Neural progenitor cell (in vitro differentiated cells): ENCODE data around the gene PCTP. TPM values are rescaled to one million over a fixed set of nuclear protein-coding genes. Genes with fewer than 3 reads are reported as not detected.

Experiments
- DNase-seq: peaks from one replicate; pipeline ENCODE4 v3.0.0-alpha.2; 2016; ENCODE audit warnings: low spot score
- H2AFZ ChIP-seq: fragments of 200-600 bp; sonication (generic); replicated peaks from 2 replicates; pipeline ENCODE4 v1.6.1; 2016; ENCODE audit warnings: antibody characterized with exemption
- H3F3A ChIP-seq: fragments of 200-600 bp; sonication (generic); 2 replicates; pipeline ENCODE4 v1.6.1; 2016; ENCODE audit warnings: antibody characterized with exemption, low read depth
- H3K27ac ChIP-seq: fragments of 200-600 bp; sonication (generic); 2 replicates; pipeline ENCODE4 v1.5.1; 2016; ENCODE audit warnings: mild to moderate bottlenecking
- H3K27me3 ChIP-seq: fragments of 200-600 bp; sonication (generic); 2 replicates; pipeline ENCODE4 v1.6.1; 2016; ENCODE audit warnings: mild to moderate bottlenecking, moderate library complexity
- H3K36me3 ChIP-seq: fragments of 200-600 bp; sonication (generic); 2 replicates; pipeline ENCODE4 v1.5.1; 2016
- H3K4me1 ChIP-seq: fragments of 200-600 bp; sonication (generic); 2 replicates; pipeline ENCODE4 v1.6.1; 2016; ENCODE audit warnings: mixed run types
- H3K4me2 ChIP-seq: fragments of 200-600 bp; sonication (generic); 2 replicates; pipeline ENCODE4 v1.6.1; 2016
- H3K4me3 ChIP-seq: fragments of 200-600 bp; sonication (generic); 2 replicates; pipeline ENCODE4 v1.5.1; 2016
- H3K79me2 ChIP-seq: fragments of 200-600 bp; sonication (generic); 2 replicates; pipeline ENCODE4 v1.6.1; 2016; ENCODE audit warnings: low read depth
- H3K9ac ChIP-seq: fragments of 200-600 bp; sonication (generic); 2 replicates; pipeline ENCODE4 v1.6.1; 2016
- H3K9me3 ChIP-seq: fragments of 200-600 bp; sonication (generic); 2 replicates; pipeline ENCODE4 v1.5.1; 2016; ENCODE audit warnings: low read depth
- H4K20me1 ChIP-seq: fragments of 200-600 bp; sonication (generic); 2 replicates; pipeline ENCODE4 v1.6.1; 2016; ENCODE audit warnings: low read depth
- H3K27ac Mint-ChIP-seq: 3 replicates; pipeline ENCODE4 v1.8.0; 2021; ENCODE audit warnings: mixed read lengths
- H3K27me3 Mint-ChIP-seq: 2 replicates; pipeline ENCODE4 v1.8.0; 2022; ENCODE audit warnings: low read depth, mild to moderate bottlenecking, inconsistent platforms, moderate library complexity, mixed read lengths; ENCODE audit not compliant: insufficient read depth
- H3K36me3 Mint-ChIP-seq: 3 replicates; pipeline ENCODE4 v1.8.0; 2021; ENCODE audit warnings: mixed read lengths
- H3K4me1 Mint-ChIP-seq: 3 replicates; pipeline ENCODE4 v1.8.0; 2021; ENCODE audit warnings: mixed read lengths
- H3K4me3 Mint-ChIP-seq: 3 replicates; pipeline ENCODE4 v1.8.0; 2021; ENCODE audit warnings: mild to moderate bottlenecking, moderate library complexity, mixed read lengths
- H3K9me3 Mint-ChIP-seq: 3 replicates; pipeline ENCODE4 v1.8.0; 2020; ENCODE audit warnings: mixed read lengths
- CTCF ChIP-seq: fragments of 200-600 bp; sonication (generic); IDR thresholded peaks from 2 replicates; pipeline ENCODE4 v1.5.1; 2017; ENCODE audit warnings: antibody characterized with exemption, mild to moderate bottlenecking
- EZH2 ChIP-seq: fragments of 200-600 bp; sonication (generic); IDR thresholded peaks from 2 replicates; pipeline ENCODE4 v1.6.1; 2017; ENCODE audit warnings: antibody characterized with exemption, mild to moderate bottlenecking, moderate library complexity
- EZH2phosphoT487 ChIP-seq: fragments of 200-600 bp; sonication (generic); IDR thresholded peaks from 2 replicates; pipeline ENCODE4 v1.6.1; 2017; ENCODE audit warnings: antibody characterized with exemption
- total RNA-seq: library from RNA; depleted of rRNA; stranded (reverse); fragments of >200 nt; gene quantifications from 2 replicates; pipeline ENCODE4 v1.2.3, GENCODE V29; 2015; ENCODE audit warnings: low replicate concordance

Gene PCTP
- total RNA-seq, 1 donor from 2014 or later = 26.5 TPM

GRCh38 chr17:55723488-55723848, 27.4 kb upstream of the PCTP start:
- Histone ChIP-seq H3K79me2 (no peaks in the 10 kb centered on the region), H3K4me3 (no peak overlapping the region), H3K36me3 (no peaks in the 10 kb centered on the region), H4K20me1 (no peaks in the 10 kb centered on the region), H2AFZ (peak overlapping the region; percentile 93), H3K4me2 (peak overlapping the region; percentile 77), H3F3A (peaks cover 4% of the 10 kb centered on the region), H3K27ac (no peak overlapping the region), H3K9me3 (no peaks in the 10 kb centered on the region), H3K4me1 (peaks cover 22% of the 10 kb centered on the region), H3K9ac (no peak overlapping the region), H3K27me3 (no peaks in the 10 kb centered on the region)
- Mint-ChIP-seq H3K4me3 (no peak overlapping the region), H3K27me3 (peaks cover 2% of the 10 kb centered on the region), H3K27ac (no peak overlapping the region), H3K4me1 (peaks cover 33% of the 10 kb centered on the region), H3K9me3 (no peaks in the 10 kb centered on the region), H3K36me3 (no peaks in the 10 kb centered on the region)
- TF ChIP-seq EZH2phosphoT487 (no peak), EZH2 (no peak), CTCF (no peak)
- DNase-seq = no peak

- H3K36me3 Mint-ChIP-seq = no peaks in the 10 kb centered on the region
- peaks cover 43% of the 10 kb centered on the region for H3K4me1 Mint-ChIP-seq
- H3K27ac Mint-ChIP-seq = no peak overlapping the region
- peaks cover 2% of the 10 kb centered on the region for H3K27me3 Mint-ChIP-seq
- Histone ChIP-seq H2AFZ (no peak overlapping the region), H3K36me3 (no peaks in the 10 kb centered on the region), H3K9ac (no peak overlapping the region), H3F3A (no peaks in the 10 kb centered on the region), H3K79me2 (no peaks in the 10 kb centered on the region), H4K20me1 (no peaks in the 10 kb centered on the region), H3K4me2 (no peak overlapping the region), H3K27me3 (no peaks in the 10 kb centered on the region), H3K9me3 (no peaks in the 10 kb centered on the region), H3K4me1 (peaks cover 23% of the 10 kb centered on the region), H3K4me3 (no peak overlapping the region), H3K27ac (no peak overlapping the region)
- no peak for TF ChIP-seq EZH2phosphoT487
- TF ChIP-seq EZH2 = no peak
- no peak for TF ChIP-seq CTCF
- no peak for DNase-seq
- no peaks in the 10 kb centered on the region for H3K9me3 Mint-ChIP-seq
- no peak overlapping the region for H3K4me3 Mint-ChIP-seq
Measured at GRCh38 chr17:55726440-55726839, 24.4 kb upstream of the PCTP start.

- no peak overlapping the region for H3K9ac ChIP-seq
- Mint-ChIP-seq H3K9me3 (no peaks in the 10 kb centered on the region), H3K27me3 (peaks cover 2% of the 10 kb centered on the region), H3K27ac (no peak overlapping the region), H3K4me3 (no peak overlapping the region), H3K4me1 (peaks cover 49% of the 10 kb centered on the region), H3K36me3 (no peaks in the 10 kb centered on the region)
- H3F3A ChIP-seq = no peaks in the 10 kb centered on the region
- TF ChIP-seq EZH2phosphoT487 (no peak), CTCF (no peak), EZH2 (no peak)
- no peak for DNase-seq
- no peaks in the 10 kb centered on the region for H3K9me3 ChIP-seq
- peaks cover 30% of the 10 kb centered on the region for H3K4me1 ChIP-seq
- no peak overlapping the region for H3K4me2 ChIP-seq
- H2AFZ ChIP-seq = no peak overlapping the region
- H3K36me3 ChIP-seq = no peaks in the 10 kb centered on the region
- H3K27me3 ChIP-seq = no peaks in the 10 kb centered on the region
- no peak overlapping the region for H3K27ac ChIP-seq
- no peaks in the 10 kb centered on the region for H4K20me1 ChIP-seq
- H3K4me3 ChIP-seq = no peak overlapping the region
- H3K79me2 ChIP-seq = no peaks in the 10 kb centered on the region
Measured at GRCh38 chr17:55727275-55727674, 23.6 kb upstream of the PCTP start.

GRCh38 chr17:55727920-55728319, 22.9 kb upstream of the PCTP start:
- Mint-ChIP-seq H3K9me3 (no peaks in the 10 kb centered on the region), H3K27me3 (peaks cover 2% of the 10 kb centered on the region), H3K4me3 (no peak overlapping the region), H3K4me1 (peaks cover 49% of the 10 kb centered on the region), H3K27ac (no peak overlapping the region), H3K36me3 (no peaks in the 10 kb centered on the region)
- H3K4me2 ChIP-seq = no peak overlapping the region
- no peaks in the 10 kb centered on the region for H3K36me3 ChIP-seq
- H3K9me3 ChIP-seq = no peaks in the 10 kb centered on the region
- H3K79me2 ChIP-seq = no peaks in the 10 kb centered on the region
- peak overlapping the region; percentile 67 for H2AFZ ChIP-seq
- DNase-seq = no peak
- no peaks in the 10 kb centered on the region for H3K27me3 ChIP-seq
- no peaks in the 10 kb centered on the region for H4K20me1 ChIP-seq
- H3K9ac ChIP-seq = no peak overlapping the region
- H3K27ac ChIP-seq = no peak overlapping the region
- TF ChIP-seq EZH2phosphoT487 = no peak
- TF ChIP-seq EZH2 = no peak
- no peak for TF ChIP-seq CTCF
- no peaks in the 10 kb centered on the region for H3F3A ChIP-seq
- H3K4me3 ChIP-seq = no peak overlapping the region
- H3K4me1 ChIP-seq = peaks cover 29% of the 10 kb centered on the region
